ENCODE measurements around the gene IGF1R.

The IGF1R gene

DNA sequence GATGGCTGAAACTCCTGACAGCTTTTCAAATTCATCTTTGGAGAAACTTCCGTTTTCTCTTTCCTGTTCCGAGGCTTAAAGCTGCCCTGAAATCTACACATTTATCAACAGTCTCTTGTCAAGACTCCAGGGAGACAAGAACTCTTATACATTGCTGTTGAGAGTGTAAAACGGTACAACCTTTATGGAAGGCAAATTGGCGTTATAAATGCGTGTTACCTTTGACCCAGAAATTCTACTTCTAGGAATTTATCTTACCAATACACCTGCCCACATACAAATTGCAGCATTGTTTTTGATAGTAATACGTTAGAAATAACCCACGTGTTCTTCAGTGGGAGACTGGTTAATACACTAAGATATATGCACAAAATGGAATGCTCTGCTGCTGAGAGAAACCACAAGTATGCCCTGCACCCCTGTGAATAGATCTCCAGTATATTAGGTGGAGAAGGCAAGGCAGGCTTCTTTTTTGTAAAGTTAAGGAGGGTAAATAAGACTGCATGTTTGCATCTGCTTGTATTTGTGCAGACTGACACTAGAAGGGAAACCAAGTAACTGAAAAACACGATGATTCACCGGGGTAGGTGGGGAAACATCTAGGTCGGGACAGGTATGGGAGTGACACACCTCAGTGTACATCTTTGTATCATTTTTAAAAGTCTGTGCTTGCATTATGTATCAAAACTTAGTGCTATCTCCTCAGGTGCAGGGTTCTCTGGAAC is 97.5 kb downstream of the IGF1R start:
- DNase-seq (ENCODE audit: low spot score): no peak

- no peak for DNase-seq (ENCODE audit: low spot score)
These were observed 98.2 kb downstream of the IGF1R start for GRCh38 chr15:98746375-98747155.

DNA sequence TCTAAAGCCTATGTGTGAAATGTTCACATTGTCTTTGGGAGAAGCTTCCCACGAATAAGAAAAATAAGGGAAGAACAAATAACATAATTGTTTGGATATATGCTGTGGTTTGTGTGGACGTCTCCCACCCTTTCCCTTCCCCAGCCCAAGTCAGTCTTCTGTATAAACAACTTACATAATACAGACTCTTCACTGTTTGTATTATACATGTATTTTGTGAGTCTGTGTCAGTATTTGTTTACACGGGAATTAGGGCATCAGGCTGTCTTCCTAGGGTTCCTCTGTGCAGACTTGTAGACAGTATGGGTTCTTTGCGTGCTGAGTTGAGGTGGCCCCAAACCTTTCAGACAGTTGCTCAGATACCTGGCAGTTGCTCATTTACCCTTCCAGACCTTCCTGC is 103.4 kb downstream of the IGF1R start:
- no peak for DNase-seq (ENCODE audit: low spot score)

DNA sequence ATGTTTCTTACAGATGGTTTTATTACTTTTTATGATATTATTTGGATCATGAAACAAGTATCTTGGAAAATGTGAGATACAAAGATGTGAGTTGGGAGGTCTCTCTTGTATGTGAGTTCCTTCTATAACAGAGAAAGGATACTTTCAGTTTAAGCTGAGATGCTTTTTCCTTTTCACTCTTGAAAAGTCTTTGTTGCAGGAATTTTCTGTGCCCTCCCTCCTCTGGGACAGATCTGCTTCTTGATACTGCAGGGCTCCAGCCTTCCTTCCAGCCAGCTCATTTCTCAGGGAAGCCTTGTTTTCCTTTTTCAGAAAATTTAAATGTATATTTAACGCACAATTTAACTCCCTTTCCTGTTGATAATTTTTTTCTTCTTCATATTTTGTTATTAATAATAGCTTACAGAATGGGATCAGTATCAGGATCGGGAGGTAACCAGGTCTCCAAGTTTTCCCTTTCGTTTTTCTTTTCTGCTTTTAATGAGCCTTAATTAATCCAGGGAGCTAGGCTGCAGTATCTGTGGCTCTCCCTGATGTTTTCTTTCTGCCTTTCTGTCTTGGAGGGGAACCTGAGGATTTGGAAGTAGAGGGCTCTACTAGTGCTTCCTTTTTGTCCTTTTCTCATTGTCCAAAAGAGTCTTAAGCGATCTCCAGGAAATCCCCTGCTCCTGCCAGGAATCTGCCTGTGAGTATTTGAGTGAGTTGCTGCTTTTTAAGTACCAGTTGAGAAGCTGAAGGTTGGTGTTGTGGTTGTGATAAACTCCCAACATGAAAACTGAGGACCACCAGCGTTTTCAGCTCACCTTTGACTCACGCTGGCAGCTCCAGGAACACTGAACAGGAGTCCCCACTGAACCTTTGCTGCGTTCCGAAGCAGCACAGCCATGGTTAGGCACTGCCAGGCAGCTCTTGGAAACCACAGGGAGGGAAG is 105.7 kb downstream of the IGF1R start:
- no peak for DNase-seq (ENCODE audit: low spot score)

DNA sequence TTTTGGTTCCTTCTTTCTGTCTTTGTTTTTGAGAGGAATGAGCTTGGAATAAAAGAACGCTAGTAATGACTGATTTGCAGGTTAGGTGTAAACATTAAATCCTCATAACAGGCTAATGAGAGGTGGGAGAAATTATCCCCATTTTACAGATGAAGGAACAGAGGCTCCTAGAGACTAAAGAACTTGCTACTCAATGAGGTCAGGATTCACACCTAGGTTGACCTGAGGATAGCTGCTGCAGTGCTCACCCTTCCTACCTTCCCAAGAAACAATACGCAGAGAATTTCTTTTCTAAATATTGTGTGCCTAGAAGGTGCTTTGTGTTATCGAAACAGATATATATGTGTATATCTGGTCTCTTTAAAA is 106.3 kb downstream of the IGF1R start:
- no peak for DNase-seq (ENCODE audit: low spot score)

DNA sequence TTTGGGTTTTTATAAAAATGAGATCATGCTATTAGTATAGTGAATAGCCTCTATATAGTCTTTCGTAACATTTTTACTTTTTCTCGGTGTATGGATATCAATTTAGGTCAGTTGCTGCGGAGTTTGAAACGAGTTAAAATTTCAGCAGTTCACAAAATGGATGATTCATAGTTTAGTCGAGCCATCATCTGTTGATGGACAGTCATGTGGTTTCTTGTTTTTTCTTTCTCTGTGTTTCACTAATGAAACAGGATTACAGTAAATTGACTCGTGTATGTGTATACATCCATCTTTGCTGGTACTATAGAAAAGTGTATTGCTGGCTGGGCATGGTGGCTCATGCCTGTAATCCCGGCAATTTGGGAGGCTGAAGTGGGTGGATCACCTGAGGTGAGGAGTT is 106.8 kb downstream of the IGF1R start:
- DNase-seq (ENCODE audit: low spot score): no peak

- DNase-seq (ENCODE audit: low spot score): no peak
These were observed 107.4 kb downstream of the IGF1R start for GRCh38 chr15:98755781-98756180.

DNA sequence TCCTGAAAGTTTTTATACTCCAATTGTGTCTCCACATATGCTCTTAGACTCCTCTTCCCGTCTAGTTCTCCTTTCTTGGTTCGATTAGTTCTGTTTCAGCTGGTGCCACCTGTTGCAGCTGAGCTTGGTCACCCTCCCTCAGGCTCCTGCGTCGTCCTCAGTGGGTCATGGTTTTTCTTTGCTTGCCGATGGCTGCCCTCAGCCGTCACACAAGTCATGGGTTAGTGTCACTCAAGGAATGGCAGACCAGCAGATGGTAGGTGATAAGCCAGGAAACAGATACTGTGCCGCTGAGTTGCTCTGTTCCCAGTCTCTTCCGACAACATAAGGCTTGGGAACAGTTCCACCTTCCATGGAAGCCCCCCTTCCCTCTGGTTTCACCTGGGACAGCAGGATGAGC is 109.9 kb downstream of the IGF1R start:
- DNase-seq (ENCODE audit: low spot score): no peak

GRCh38 chr15:98759277-98759676 is 110.9 kb downstream of the IGF1R start:
- no peak for DNase-seq (ENCODE audit: low spot score)

DNA sequence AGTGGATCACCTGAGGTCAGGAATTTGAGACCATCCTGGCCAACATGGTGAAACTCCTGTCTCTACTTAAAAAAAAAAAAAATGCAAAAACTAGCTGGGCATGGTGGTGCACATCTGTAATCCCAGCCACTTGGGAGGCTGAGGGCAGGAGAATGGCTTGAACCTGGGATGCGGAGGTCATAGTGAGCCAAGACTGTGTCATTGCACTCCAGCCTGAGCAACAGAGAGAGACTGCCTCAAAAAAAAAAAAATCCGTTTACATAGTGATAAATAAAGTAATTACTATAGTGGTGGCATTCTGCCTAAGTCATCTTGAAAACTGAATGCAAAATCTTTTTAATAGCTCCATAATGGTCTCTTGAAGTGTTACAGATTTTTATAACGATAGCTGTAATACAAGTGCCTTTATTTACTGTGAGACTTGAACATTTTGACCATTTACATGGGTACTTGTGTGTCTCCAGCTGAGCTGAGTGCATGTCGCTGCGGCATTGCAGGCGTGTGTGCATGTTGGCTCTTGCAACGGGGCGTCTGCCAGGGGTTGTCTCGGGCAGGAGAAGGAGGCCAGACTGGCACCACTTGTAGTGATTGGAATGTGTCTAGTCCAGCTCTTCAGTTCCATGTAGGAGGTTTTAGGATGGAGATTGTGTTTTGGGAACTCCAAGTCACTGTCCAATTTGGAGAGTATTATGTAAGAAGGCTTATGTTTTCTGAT is 111.9 kb downstream of the IGF1R start:
- DNase-seq (ENCODE audit: low spot score): no peak

DNA sequence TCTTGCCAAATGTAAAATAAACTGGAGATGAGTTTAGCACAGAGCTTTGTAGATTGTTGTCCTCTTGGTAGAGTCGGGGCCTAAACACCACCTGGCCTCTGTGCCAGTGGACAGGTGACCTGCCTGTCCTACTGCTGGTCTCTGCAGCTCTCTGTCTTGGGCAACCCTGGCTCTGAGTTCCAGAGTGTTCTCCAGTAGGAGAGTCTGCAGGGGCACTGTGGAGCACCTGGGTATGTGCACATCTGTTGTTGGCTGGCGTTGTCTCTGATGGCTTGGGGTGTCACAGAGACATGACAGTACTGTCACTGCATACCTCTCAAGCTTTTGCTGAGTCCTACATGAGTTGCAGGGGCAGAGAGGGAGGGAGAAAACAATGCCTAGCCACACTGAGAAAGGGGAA is 112.6 kb downstream of the IGF1R start:
- DNase-seq (ENCODE audit: low spot score): no peak

- DNase-seq (ENCODE audit: low spot score): no peak
These were observed 114.8 kb downstream of the IGF1R start for GRCh38 chr15:98763179-98763578.

DNA sequence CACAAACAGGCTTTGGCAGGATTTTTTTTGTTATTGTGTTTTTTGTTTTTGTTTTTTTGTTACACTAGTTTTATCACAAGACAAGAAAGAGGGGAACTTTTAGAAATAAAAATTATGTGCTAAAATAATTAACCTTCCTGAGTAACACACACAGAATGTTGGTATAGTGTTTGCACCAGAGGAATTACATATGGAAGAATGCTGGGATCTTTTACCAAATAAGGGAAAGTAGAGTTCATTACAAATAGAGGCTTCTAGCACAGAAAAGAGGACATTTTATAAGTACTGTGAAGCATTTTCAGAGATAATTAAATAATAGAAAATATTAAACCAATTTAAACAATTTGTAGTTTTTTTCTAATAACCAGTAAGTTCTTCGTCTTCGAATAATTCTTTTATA is 116.0 kb downstream of the IGF1R start:
- no peak for DNase-seq (ENCODE audit: low spot score)

GRCh38 chr15:98765610-98766009 is 117.3 kb downstream of the IGF1R start:
- DNase-seq (ENCODE audit: low spot score): no peak

- no peak for DNase-seq (ENCODE audit: low spot score)
These were observed 119.4 kb downstream of the IGF1R start for GRCh38 chr15:98767692-98768091.

DNA sequence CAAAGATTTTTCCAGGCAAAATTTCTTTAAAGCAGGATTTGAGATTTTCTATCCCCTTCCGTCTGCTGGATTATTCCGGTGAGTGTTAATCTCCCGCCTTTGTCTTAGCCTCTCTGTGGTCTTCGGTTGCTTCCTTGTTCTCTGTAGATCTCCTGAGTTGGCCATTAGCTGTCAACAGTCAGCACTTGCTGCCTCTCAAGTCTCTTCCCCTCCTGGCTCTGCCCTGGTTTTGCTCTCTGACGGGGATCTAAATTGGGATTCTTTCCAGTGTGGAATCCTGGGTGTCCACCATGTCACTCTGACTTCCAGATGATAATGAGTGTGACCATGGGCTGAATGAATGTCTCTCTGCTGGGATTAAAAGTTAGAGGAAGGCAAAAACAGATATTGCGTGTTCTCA is 121.5 kb downstream of the IGF1R start:
- no peak for DNase-seq (ENCODE audit: low spot score)

- DNase-seq (ENCODE audit: low spot score): no peak
These were observed 122.6 kb downstream of the IGF1R start for GRCh38 chr15:98770984-98771383.

DNA sequence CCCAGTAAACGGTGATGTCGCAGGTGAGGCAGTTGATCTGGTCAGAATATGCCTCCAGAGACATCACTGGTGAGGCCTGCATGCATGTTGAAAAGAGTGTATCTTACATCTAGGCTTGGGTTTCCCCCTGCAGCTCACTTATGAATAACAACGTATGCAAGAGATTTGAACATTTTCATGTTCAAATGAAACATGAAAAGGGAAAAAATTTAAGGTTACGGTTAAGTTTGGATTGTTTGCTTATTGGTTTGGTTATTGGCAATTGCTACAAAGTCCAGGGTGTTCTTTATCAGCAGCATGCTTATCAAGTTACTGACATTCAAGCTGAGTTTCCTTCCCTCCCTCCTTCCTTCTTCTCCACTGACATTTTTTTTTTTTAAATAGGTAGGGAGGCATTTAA is 123.2 kb downstream of the IGF1R start:
- no peak for DNase-seq (ENCODE audit: low spot score)

GRCh38 chr15:98772895-98773294 is 124.6 kb downstream of the IGF1R start:
- DNase-seq (ENCODE audit: low spot score): no peak

DNA sequence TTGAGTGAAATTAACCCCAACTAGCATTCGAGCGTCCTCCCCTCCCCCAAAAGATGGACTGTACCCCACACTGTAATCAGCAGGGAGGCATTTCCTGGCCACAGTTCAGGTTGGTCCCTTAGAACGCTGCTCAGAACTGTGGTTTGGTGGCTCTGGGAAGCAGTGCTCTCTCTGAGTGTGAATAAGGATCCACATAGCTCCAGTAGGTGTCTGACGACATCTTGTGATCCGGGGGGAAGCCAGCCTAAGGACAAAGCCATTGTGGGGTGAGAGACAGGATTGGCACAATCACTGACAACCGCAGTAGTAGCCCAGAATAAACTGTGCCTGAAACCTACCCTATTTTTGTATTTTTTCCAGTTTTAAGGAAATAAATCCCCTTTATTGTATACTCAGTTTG is 125.3 kb downstream of the IGF1R start:
- no peak for DNase-seq (ENCODE audit: low spot score)

GRCh38 chr15:98774756-98775497 is 126.6 kb downstream of the IGF1R start:
- DNase-seq (ENCODE audit: low spot score): no peak
